Endodermal cell (in vitro differentiated cells): ENCODE measurements around the gene RPS21. TPM values are rescaled to one million over a fixed set of nuclear protein-coding genes. Genes with fewer than 3 reads are reported as not detected.

Experiments
- DNase-seq: peaks from one replicate; pipeline ENCODE4 v3.0.0-alpha.2; 2017
- H3K27ac ChIP-seq: 2 replicates; pipeline ENCODE4 v1.5.1; 2013; ENCODE audit warnings: mild to moderate bottlenecking, low read depth, low read length, moderate library complexity
- H3K27me3 ChIP-seq: 2 replicates; pipeline ENCODE4 v1.6.1; 2013; ENCODE audit warnings: mild to moderate bottlenecking, low read length, moderate library complexity; ENCODE audit not compliant: insufficient read depth, control insufficient read depth, poor library complexity, severe bottlenecking
- H3K36me3 ChIP-seq: 2 replicates; pipeline ENCODE4 v1.7.0; 2013; ENCODE audit warnings: mild to moderate bottlenecking, low read length, moderate library complexity; ENCODE audit not compliant: control insufficient read depth, insufficient read depth
- H3K4me1 ChIP-seq: one replicate; pipeline ENCODE4 v1.7.0; 2013; ENCODE audit warnings: low read length; ENCODE audit not compliant: control insufficient read depth, insufficient read depth
- H3K4me3 ChIP-seq: 2 replicates; pipeline ENCODE4 v1.5.1; 2013; ENCODE audit warnings: mild to moderate bottlenecking, low read length, moderate library complexity
- H3K9ac ChIP-seq: 2 replicates; pipeline ENCODE4 v1.6.1; 2013; ENCODE audit warnings: mild to moderate bottlenecking, low read length, moderate library complexity; ENCODE audit not compliant: poor library complexity, severe bottlenecking; ENCODE audit errors: extremely low read depth
- H3K9me3 ChIP-seq: 2 replicates; pipeline ENCODE4 v1.6.1; 2013; ENCODE audit warnings: mild to moderate bottlenecking, low read length, moderate library complexity; ENCODE audit not compliant: control insufficient read depth
- H3K27ac Mint-ChIP-seq: 2 replicates; pipeline ENCODE4 v1.8.0; 2020; ENCODE audit warnings: mixed read lengths
- H3K27me3 Mint-ChIP-seq: 2 replicates; pipeline ENCODE4 v1.8.0; 2021; ENCODE audit warnings: mild to moderate bottlenecking, mixed read lengths; ENCODE audit not compliant: insufficient read depth
- H3K36me3 Mint-ChIP-seq: 2 replicates; pipeline ENCODE4 v1.8.0; 2020; ENCODE audit warnings: low read depth, mixed read lengths
- H3K4me1 Mint-ChIP-seq: 2 replicates; pipeline ENCODE4 v1.8.0; 2020; ENCODE audit warnings: mixed read lengths
- H3K4me3 Mint-ChIP-seq: 2 replicates; pipeline ENCODE4 v1.8.0; 2020; ENCODE audit warnings: mild to moderate bottlenecking, moderate library complexity, mixed read lengths
- H3K9me3 Mint-ChIP-seq: 2 replicates; pipeline ENCODE4 v1.8.0; 2020; ENCODE audit warnings: mild to moderate bottlenecking, mixed read lengths
- WGBS, 2 experiments: methylation state at CpG; one replicate each; pipeline versions ENCODE4 v1.1.5 to v1.1.7; 2013; ENCODE audit warnings: missing lambda C conversion rate in 2 of 2, mixed read lengths in 1 of 2; ENCODE audit not compliant: insufficient coverage in 1 of 2, insufficient read length in 1 of 2; 5-methylcytosine and 5-hydroxymethylcytosine counted together
- total RNA-seq, 2 donors: library from RNA; stranded (reverse); fragmentation: NEBNext Ultra II Directional in 1 of 2; extraction: Animal tissue kit (Norgen Biotek cat#: 25700) in 1 of 2; gene quantifications; 2 replicates in 1 of 2; 3 replicates in 1 of 2; pipeline ENCODE4 v1.2.1, GENCODE V29; 2021
- TF ChIP-seq, protein P1 (sequence below): fragments of 200-600 bp; sonication (generic); conservative IDR thresholded peaks from 2 replicates; pipeline ENCODE4 v1.5.0; 2021; ENCODE audit warnings: antibody characterized with exemption, mild to moderate bottlenecking

RPS21 gene
- total RNA-seq, 2 donors from 2014 or later: 1,288 to 1,382 TPM

DNA sequence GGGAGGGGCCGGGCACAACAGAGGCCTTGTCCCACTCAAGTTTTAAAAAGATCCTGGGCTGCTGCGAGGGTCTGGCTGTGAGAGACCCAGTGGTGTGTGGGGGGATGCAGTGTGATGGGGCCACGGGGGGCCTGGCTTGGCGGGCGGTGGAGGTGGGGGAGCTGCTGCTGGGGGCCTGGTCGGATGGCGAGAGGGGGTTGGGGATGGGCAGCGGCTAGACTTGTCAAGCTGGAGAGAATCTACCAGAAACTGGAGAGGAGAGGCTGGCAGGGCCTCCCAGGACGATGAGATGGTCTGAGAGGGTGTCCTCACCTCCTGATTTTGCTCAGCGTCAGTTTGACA lies 5.1 kb downstream of the RPS21 start:
- Mint-ChIP-seq H3K27me3 (no peaks in the 10 kb centered on the region), H3K9me3 (no peaks in the 10 kb centered on the region), H3K27ac (no peak overlapping the region), H3K4me1 (peaks cover 12% of the 10 kb centered on the region), H3K4me3 (no peak overlapping the region), H3K36me3 (peaks cover 31% of the 10 kb centered on the region)
- TF ChIP-seq, protein P1, sequence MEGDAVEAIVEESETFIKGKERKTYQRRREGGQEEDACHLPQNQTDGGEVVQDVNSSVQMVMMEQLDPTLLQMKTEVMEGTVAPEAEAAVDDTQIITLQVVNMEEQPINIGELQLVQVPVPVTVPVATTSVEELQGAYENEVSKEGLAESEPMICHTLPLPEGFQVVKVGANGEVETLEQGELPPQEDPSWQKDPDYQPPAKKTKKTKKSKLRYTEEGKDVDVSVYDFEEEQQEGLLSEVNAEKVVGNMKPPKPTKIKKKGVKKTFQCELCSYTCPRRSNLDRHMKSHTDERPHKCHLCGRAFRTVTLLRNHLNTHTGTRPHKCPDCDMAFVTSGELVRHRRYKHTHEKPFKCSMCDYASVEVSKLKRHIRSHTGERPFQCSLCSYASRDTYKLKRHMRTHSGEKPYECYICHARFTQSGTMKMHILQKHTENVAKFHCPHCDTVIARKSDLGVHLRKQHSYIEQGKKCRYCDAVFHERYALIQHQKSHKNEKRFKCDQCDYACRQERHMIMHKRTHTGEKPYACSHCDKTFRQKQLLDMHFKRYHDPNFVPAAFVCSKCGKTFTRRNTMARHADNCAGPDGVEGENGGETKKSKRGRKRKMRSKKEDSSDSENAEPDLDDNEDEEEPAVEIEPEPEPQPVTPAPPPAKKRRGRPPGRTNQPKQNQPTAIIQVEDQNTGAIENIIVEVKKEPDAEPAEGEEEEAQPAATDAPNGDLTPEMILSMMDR: no peak
- WGBS, 2 experiments: 74 to 93% methylated on average over 4 to 10 of the region's 10 CpGs
- peaks cover 30% of the 10 kb centered on the region for H3K36me3 ChIP-seq
- H3K9me3 ChIP-seq: no peaks in the 10 kb centered on the region
- no peak for DNase-seq
- H3K27ac ChIP-seq: no peak overlapping the region
- H3K4me3 ChIP-seq: no peak overlapping the region
- no peaks in the 10 kb centered on the region for H3K4me1 ChIP-seq
- no peaks in the 10 kb centered on the region for H3K27me3 ChIP-seq
- H3K9ac ChIP-seq: no peak overlapping the region

DNA sequence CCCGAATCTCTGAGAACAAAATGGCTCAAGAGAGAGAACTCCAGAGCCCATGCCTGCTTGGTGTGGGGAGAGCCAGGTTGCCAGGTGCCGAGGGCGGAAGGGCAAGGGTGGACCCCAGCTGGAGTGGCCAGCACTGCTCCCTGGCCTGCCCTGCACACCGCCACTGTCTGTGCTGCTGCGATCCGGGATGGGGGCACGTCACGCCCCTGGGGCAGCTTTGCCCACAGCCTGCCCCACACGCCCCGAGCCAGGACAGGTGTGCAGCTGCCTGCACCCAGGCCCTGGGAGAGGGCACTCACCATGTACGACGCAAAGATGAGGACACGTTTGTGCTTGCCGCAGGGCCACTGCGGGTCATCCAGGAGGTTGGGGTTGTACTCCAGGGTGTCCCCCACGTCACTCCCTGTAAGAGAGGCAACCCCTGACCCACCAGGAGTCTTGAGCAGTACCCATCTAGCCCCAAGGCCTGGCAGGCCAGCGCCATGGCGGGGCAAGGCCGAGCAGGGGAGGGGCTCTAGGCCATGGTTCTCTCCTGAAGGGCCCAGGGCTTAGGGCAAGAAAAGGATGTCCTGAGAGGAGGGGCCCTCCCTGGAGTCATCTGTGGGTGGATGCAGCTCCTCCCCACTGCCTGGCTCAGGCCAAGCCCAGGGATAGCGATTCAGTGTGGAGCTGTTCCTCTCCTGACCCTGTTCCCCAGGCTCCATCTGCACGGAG lies 5.9 kb downstream of the RPS21 start:
- TF ChIP-seq, protein P1: no peak
- peaks cover 29% of the 10 kb centered on the region for H3K36me3 ChIP-seq
- H3K4me3 Mint-ChIP-seq: no peak overlapping the region
- WGBS, 2 experiments: 82 to 95% methylated on average over 6 to 21 of the region's 21 CpGs
- H3K4me1 Mint-ChIP-seq: peaks cover 8% of the 10 kb centered on the region
- no peaks in the 10 kb centered on the region for H3K9me3 Mint-ChIP-seq
- H3K27me3 Mint-ChIP-seq: no peaks in the 10 kb centered on the region
- no peak overlapping the region for H3K27ac ChIP-seq
- peaks cover 29% of the 10 kb centered on the region for H3K36me3 Mint-ChIP-seq
- no peak overlapping the region for H3K27ac Mint-ChIP-seq
- DNase-seq: no peak
- no peak overlapping the region for H3K4me3 ChIP-seq
- H3K9ac ChIP-seq: no peak overlapping the region
- H3K9me3 ChIP-seq: no peaks in the 10 kb centered on the region
- no peaks in the 10 kb centered on the region for H3K4me1 ChIP-seq
- H3K27me3 ChIP-seq: no peaks in the 10 kb centered on the region

DNA sequence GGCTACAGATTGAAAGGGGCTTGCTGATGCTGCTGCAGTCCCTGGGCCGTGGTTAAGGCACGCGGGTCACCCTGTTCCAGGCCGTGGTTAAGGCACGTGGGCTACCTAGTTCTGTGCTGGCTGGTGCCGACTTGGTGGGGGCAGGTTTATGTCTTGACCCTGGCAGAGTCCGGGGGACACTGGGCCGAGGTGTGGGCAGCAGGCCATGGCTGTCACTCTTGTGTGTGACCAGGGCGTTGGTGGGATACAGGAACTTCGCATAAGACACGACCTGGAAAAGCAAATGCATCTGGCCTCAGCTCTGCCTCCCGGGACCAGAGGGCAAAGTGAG lies 6.4 kb downstream of the RPS21 start:
- no peak overlapping the region for H3K4me3 Mint-ChIP-seq
- no peak overlapping the region for H3K27ac Mint-ChIP-seq
- H3K27ac ChIP-seq: no peak overlapping the region

More for the DNA sequence above, 6.4 kb downstream of the RPS21 start:
- no peaks in the 10 kb centered on the region for H3K9me3 Mint-ChIP-seq
- peaks cover 5% of the 10 kb centered on the region for H3K4me1 Mint-ChIP-seq
- no peak for DNase-seq
- Histone ChIP-seq H3K4me3 (no peak overlapping the region), H3K27me3 (no peaks in the 10 kb centered on the region), H3K9me3 (no peaks in the 10 kb centered on the region), H3K4me1 (no peaks in the 10 kb centered on the region), H3K9ac (no peak overlapping the region), H3K36me3 (peaks cover 23% of the 10 kb centered on the region)
- WGBS, 2 experiments: 91 to 96% methylated on average over 11 to 12 of the region's 12 CpGs
- no peaks in the 10 kb centered on the region for H3K27me3 Mint-ChIP-seq
- TF ChIP-seq, protein P1: no peak
- peaks cover 24% of the 10 kb centered on the region for H3K36me3 Mint-ChIP-seq
